GM19397 (cell line): Measurements from ENCODE around the gene DPF1.

Experiments used
- ATAC-seq: cut with Tn5 transposase; IDR thresholded peaks from one replicate; pipeline ENCODE4 v1.9.1; 2021; ENCODE audit warnings: mild to moderate bottlenecking, moderate library complexity; ENCODE audit not compliant: unreplicated experiment

Gene DPF1

DNA sequence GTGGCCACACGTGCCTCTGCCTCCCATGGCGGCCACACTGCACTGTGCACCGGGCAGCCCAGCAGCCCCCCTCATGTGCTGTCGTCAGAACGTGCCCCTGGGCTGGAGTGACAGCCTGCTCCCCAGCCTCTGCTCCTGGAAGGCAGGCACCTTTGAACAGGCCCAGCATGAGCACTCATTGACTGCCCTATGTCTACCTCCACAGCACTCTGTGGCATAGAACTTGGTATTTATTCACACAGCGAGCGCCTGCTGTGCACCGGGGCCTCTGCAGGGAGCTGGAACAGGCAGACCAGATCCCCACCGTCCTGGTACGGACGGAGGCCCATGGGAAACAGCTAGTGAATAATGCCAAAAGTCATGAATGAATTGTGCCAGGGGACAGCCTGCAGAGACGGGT, 53.7 kb downstream of the DPF1 start:
- no peak for ATAC-seq

GRCh38 chr19:38168637-38169036, 55.4 kb downstream of the DPF1 start:
- no peak for ATAC-seq

DNA sequence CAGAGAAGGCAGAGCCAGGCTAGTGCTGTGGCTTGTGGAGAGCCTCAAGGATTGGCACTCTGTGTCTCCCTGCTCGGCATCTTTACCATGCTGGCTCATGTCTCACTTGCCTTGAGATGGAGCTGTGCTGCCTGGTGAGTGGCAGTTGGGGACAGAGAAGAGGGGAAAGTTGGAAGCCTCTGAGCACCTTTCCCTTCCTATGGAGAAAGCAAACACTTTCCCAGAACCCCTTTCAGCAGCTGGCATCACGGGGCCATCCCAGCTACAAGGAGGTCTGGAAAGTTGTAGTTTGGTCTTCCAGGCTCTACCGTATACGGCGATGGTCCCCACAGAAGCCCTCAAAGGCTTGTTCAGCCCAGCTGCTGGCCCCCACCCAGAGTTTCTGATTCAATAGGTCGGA, 58.7 kb downstream of the DPF1 start:
- no peak for ATAC-seq

DNA sequence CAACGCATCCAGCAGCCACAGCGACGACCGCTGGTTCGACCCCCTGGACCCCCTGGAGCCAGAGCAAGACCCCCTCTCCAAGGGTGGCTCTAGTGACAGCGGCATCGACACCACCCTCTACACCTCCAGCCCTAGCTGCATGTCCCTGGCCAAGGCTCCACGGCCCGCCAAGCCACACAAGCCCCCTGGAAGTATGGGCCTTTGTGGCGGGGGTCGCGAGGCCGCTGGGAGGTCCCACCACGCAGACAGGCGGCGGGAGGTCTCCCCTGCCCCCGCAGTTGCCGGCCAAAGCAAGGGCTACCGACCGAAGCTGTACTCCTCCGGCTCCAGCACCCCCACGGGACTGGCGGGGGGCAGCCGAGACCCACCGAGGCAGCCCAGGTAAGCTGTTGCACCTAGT, 59.5 kb downstream of the DPF1 start:
- no peak for ATAC-seq

GRCh38 chr19:38163419-38164290, 60.4 kb downstream of the DPF1 start:
- ATAC-seq = no peak

GRCh38 chr19:38162632-38163031, 61.4 kb downstream of the DPF1 start:
- ATAC-seq = no peak

- ATAC-seq = no peak
These were observed 61.9 kb downstream of the DPF1 start for GRCh38 chr19:38162094-38162493.
